HEK293T (cell line): Measurements from ENCODE around the gene CAD.

Experiments
- BHLHE40 ChIP-seq: fragments of 450-650 bp; IDR thresholded peaks from 2 replicates; pipeline ENCODE4 v1.6.1; 2016; ENCODE audit warnings: mild to moderate bottlenecking, moderate library complexity, borderline replicate concordance
- FOXM1 ChIP-seq: fragments of 450-650 bp; IDR thresholded peaks from 2 replicates; pipeline ENCODE4 v1.6.1; 2017; ENCODE audit warnings: mild to moderate bottlenecking, borderline replicate concordance
- HDGF ChIP-seq: fragments of 450-650 bp; IDR thresholded peaks from 2 replicates; pipeline ENCODE4 v1.6.1; 2017; ENCODE audit warnings: antibody characterized with exemption, borderline replicate concordance
- L3MBTL2 ChIP-seq: fragments of 450-650 bp; conservative IDR thresholded peaks from 2 replicates; pipeline ENCODE4 v1.6.1; 2016; ENCODE audit warnings: mild to moderate bottlenecking
- NFRKB ChIP-seq: fragments of 450-650 bp; IDR thresholded peaks from 2 replicates; pipeline ENCODE4 v1.6.1; 2016; ENCODE audit warnings: mild to moderate bottlenecking, moderate library complexity
- PKNOX1 ChIP-seq: fragments of 450-650 bp; IDR thresholded peaks from 2 replicates; pipeline ENCODE4 v1.6.1; 2016
- SP1 ChIP-seq: fragments of 450-650 bp; IDR thresholded peaks from 2 replicates; pipeline ENCODE4 v1.6.1; 2017
- SUZ12 ChIP-seq: fragments of 450-650 bp; IDR thresholded peaks from 2 replicates; pipeline ENCODE4 v1.6.1; 2016; ENCODE audit warnings: mild to moderate bottlenecking

GRCh38 chr2:27201675-27202074 lies 15.5 kb upstream of the CAD start:
- TF ChIP-seq HDGF (no peak), FOXM1 (no peak), SUZ12 (no peak), PKNOX1 (no peak), L3MBTL2 (no peak), BHLHE40 (no peak), SP1 (no peak), NFRKB (no peak)
